ENCODE results near the gene SMARCA2.

The SMARCA2 gene

GRCh38 chr9:2220036-2220435 lies 204.9 kb downstream of the SMARCA2 start:
- no peak for DNase-seq

GRCh38 chr9:2227144-2227867 lies 212.2 kb downstream of the SMARCA2 start:
- DNase-seq: no peak

GRCh38 chr9:2228132-2228531 lies 213.0 kb downstream of the SMARCA2 start:
- peak; percentile 39 for DNase-seq

- DNase-seq: no peak
Observed at GRCh38 chr9:2228641-2229040, 213.5 kb downstream of the SMARCA2 start.

- no peak for DNase-seq
Observed at GRCh38 chr9:2229109-2229721, 214.1 kb downstream of the SMARCA2 start.

GRCh38 chr9:2230362-2230761 lies 215.2 kb downstream of the SMARCA2 start:
- no peak for DNase-seq

GRCh38 chr9:2231101-2231500 lies 216.0 kb downstream of the SMARCA2 start:
- no peak for DNase-seq

GRCh38 chr9:2231829-2232228 lies 216.7 kb downstream of the SMARCA2 start:
- DNase-seq: no peak

GRCh38 chr9:2233274-2233673 lies 218.1 kb downstream of the SMARCA2 start:
- DNase-seq: no peak

- DNase-seq: no peak
Observed at GRCh38 chr9:2234371-2234893, 219.3 kb downstream of the SMARCA2 start.

GRCh38 chr9:2235623-2236022 lies 220.5 kb downstream of the SMARCA2 start:
- DNase-seq: no peak

GRCh38 chr9:2236850-2237249 lies 221.7 kb downstream of the SMARCA2 start:
- DNase-seq: no peak

GRCh38 chr9:2241461-2241835 lies 226.3 kb downstream of the SMARCA2 start:
- no peak for DNase-seq

- peak; percentile 64 for DNase-seq
Observed at GRCh38 chr9:2241836-2242741, 226.9 kb downstream of the SMARCA2 start.

GRCh38 chr9:2242831-2243330 lies 227.7 kb downstream of the SMARCA2 start:
- DNase-seq: no peak

Data from activated CD4-positive, alpha-beta T cell treated with anti-CD3 and anti-CD28 coated beads, Interleukin-2, Interleukin-6, amounts not matched to agents 100 ng/mL and 50 ng/mL, durations not matched to agents 16 hours and 8 hours (primary cell).